Measurements from ENCODE around the gene STRN4.
"Not testable (repeated sequence)": the region's sequence is repeated elsewhere in the genome, so short reads cannot be mapped to it uniquely, and the experiment has no call there.

The STRN4 gene

GRCh38 chr19:46775642-46776258 is 29.5 kb upstream of the STRN4 start:
- DNase-seq (ENCODE audit: low read depth in 3 of 3, low spot score in 1 of 3), result no peak

- DNase-seq (ENCODE audit: low read depth in 3 of 3, low spot score in 1 of 3), result no peak
Observed at GRCh38 chr19:46773018-46773399, 26.8 kb upstream of the STRN4 start.

- no peak for DNase-seq (ENCODE audit: low read depth in 3 of 3, low spot score in 1 of 3)
Observed at GRCh38 chr19:46772170-46773017, 26.1 kb upstream of the STRN4 start.

- DNase-seq (ENCODE audit: low read depth in 3 of 3, low spot score in 1 of 3), result not testable (repeated sequence)
Observed at GRCh38 chr19:46768746-46769145, 22.5 kb upstream of the STRN4 start.

- peak in 1 of 3 donors; percentile 51 for DNase-seq (ENCODE audit: low read depth in 3 of 3, low spot score in 1 of 3)
Observed at GRCh38 chr19:46766569-46767317, 20.5 kb upstream of the STRN4 start.

GRCh38 chr19:46764817-46765291 is 18.6 kb upstream of the STRN4 start:
- DNase-seq (ENCODE audit: low read depth in 3 of 3, low spot score in 1 of 3), result no peak

- DNase-seq (ENCODE audit: low read depth in 3 of 3, low spot score in 1 of 3), result no peak
Observed at GRCh38 chr19:46762245-46762890, 16.1 kb upstream of the STRN4 start.

GRCh38 chr19:46761418-46761831 is 15.2 kb upstream of the STRN4 start:
- no peak for DNase-seq (ENCODE audit: low read depth in 3 of 3, low spot score in 1 of 3)

GRCh38 chr19:46760897-46761296 is 14.6 kb upstream of the STRN4 start:
- DNase-seq (ENCODE audit: low read depth in 3 of 3, low spot score in 1 of 3), result not testable (repeated sequence)

GRCh38 chr19:46760363-46760762 is 14.1 kb upstream of the STRN4 start:
- no peak for DNase-seq (ENCODE audit: low read depth in 3 of 3, low spot score in 1 of 3)

- DNase-seq (ENCODE audit: low read depth in 3 of 3, low spot score in 1 of 3), result no peak
Observed at GRCh38 chr19:46759817-46760333, 13.6 kb upstream of the STRN4 start.

- no peak for DNase-seq (ENCODE audit: low read depth in 3 of 3, low spot score in 1 of 3)
Observed at GRCh38 chr19:46759206-46759605, 13.0 kb upstream of the STRN4 start.

GRCh38 chr19:46756544-46756888 is 10.3 kb upstream of the STRN4 start:
- no peak for DNase-seq (ENCODE audit: low read depth in 3 of 3, low spot score in 1 of 3)

GRCh38 chr19:46755853-46756543 is 9.7 kb upstream of the STRN4 start:
- no peak for DNase-seq (ENCODE audit: low read depth in 3 of 3, low spot score in 1 of 3)

GRCh38 chr19:46755077-46755852 is 9.0 kb upstream of the STRN4 start:
- no peak for DNase-seq (ENCODE audit: low read depth in 3 of 3, low spot score in 1 of 3)

- DNase-seq (ENCODE audit: low read depth in 3 of 3, low spot score in 1 of 3), result peak in 2 of 3 donors; percentile 33 to 37
Observed at GRCh38 chr19:46753420-46754155, 7.3 kb upstream of the STRN4 start.

GRCh38 chr19:46748325-46749109 is 2.3 kb upstream of the STRN4 start:
- DNase-seq (ENCODE audit: low read depth in 3 of 3, low spot score in 1 of 3), result peak; percentile 39 to 71 (median 47)

Data from stimulated activated CD4-positive, alpha-beta T cell treated with anti-CD3 and anti-CD28 coated beads, TNF-alpha, amount 100 ng/mL, for 1 hour (primary cell).